ENCODE results near the gene KCNIP4. TPM values are rescaled to one million over a fixed set of nuclear protein-coding genes. Genes with fewer than 3 reads are reported as not detected.

Gene KCNIP4
- total and polyA plus RNA-seq, 2 donors from 2014 or later, result 9.8 to 43.9 TPM

DNA sequence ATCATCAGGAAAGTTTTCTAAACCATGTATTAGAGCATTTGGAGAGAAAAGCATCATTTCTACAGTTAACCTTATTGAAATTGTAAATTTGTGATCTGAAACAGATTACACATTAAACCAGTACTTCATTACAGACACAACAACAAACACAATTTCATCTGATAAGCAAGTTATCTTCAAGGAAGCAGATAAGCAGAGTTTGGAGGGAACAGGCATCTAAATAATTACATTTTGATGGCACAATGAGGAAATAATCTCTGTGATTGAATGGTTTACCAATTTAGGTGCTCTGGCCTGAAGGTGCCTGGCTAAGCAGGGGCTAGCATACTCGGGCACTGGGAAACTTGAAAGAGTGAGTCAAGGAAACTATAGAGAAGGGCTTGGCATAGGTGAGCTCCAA lies 628.5 kb downstream of the KCNIP4 start:
- no peak for DNase-seq
- TF ChIP-seq, protein P1, sequence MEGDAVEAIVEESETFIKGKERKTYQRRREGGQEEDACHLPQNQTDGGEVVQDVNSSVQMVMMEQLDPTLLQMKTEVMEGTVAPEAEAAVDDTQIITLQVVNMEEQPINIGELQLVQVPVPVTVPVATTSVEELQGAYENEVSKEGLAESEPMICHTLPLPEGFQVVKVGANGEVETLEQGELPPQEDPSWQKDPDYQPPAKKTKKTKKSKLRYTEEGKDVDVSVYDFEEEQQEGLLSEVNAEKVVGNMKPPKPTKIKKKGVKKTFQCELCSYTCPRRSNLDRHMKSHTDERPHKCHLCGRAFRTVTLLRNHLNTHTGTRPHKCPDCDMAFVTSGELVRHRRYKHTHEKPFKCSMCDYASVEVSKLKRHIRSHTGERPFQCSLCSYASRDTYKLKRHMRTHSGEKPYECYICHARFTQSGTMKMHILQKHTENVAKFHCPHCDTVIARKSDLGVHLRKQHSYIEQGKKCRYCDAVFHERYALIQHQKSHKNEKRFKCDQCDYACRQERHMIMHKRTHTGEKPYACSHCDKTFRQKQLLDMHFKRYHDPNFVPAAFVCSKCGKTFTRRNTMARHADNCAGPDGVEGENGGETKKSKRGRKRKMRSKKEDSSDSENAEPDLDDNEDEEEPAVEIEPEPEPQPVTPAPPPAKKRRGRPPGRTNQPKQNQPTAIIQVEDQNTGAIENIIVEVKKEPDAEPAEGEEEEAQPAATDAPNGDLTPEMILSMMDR (IDR thresholded peaks at IDR 0.05; ENCODE audit: borderline replicate concordance, extremely low read depth, insufficient read depth), result no peak
- Histone ChIP-seq H3K4me3 (ENCODE audit: low read length in 3 of 3) (no peak overlapping the region), H3K9me3 (ENCODE audit: control insufficient read depth in 2 of 3, insufficient read depth in 1 of 3, low read length in 3 of 3) (peaks cover 0 to 3% (median 0%) of the 10 kb centered on the region in 3 donors), H3K9ac (ENCODE audit: low read length in 3 of 3) (no peak overlapping the region), H3K36me3 (ENCODE audit: control insufficient read depth in 2 of 3, insufficient read depth in 3 of 3, low read length in 3 of 3) (no peaks in the 10 kb centered on the region), H3K4me1 (ENCODE audit: control insufficient read depth in 2 of 3, insufficient read depth in 2 of 3, low read depth in 1 of 3, low read length in 3 of 3) (no peaks in the 10 kb centered on the region), H3K27ac (ENCODE audit: low read depth in 2 of 2, low read length in 2 of 2) (no peak overlapping the region), H3K27me3 (ENCODE audit: control insufficient read depth, insufficient read depth, low read length) (no peaks in the 10 kb centered on the region)
- intact Hi-C loops (cut with DNase I), result no loop called here
- FAIRE-seq, result no peak

DNA sequence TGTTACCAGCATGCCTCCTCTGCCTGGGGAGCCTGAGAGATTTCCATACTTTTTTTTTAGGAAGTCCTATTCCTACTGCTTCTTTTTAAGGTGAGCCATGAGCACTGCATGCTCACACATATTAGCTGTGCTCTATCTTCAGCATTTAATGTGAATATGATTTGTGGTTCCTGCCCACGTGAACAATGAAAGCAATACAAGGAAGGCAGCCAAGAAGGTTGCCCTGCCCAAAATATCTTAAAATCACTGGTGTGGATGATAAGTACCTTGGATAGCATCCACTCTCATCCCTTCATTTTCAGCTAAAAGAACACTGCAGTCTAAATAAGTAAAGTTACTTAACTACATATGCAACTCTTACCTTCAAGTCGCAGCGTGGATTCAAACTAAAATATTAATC lies 640.9 kb downstream of the KCNIP4 start:
- intact Hi-C loops (cut with DNase I), result no loop called here
- no peak for FAIRE-seq
- no peak overlapping the region for H3K9ac ChIP-seq (ENCODE audit: low read length in 3 of 3)

DNA sequence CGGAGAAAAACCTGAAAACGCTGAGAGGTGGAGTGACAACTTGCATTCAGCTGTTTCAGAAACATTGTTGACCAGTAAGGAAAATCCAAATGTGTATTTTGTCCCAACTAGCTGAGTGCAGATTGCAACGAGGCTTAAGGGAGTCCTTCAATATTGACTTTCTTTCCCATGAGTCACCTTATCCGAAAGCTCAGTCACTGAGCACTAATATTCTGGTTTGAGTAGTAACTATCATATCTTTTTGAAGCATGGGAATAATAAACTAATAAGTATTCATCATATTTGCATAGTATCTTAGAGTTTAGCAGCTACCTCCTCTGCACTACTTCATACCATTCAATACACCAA lies 644.1 kb downstream of the KCNIP4 start:
- Histone ChIP-seq H3K36me3 (ENCODE audit: control insufficient read depth in 2 of 3, insufficient read depth in 3 of 3, low read length in 3 of 3) (no peaks in the 10 kb centered on the region), H3K4me1 (ENCODE audit: control insufficient read depth in 2 of 3, insufficient read depth in 2 of 3, low read depth in 1 of 3, low read length in 3 of 3) (no peaks in the 10 kb centered on the region), H3K27me3 (ENCODE audit: control insufficient read depth, insufficient read depth, low read length) (peaks cover 2% of the 10 kb centered on the region), H3K4me3 (ENCODE audit: low read length in 3 of 3) (no peak overlapping the region), H3K9me3 (ENCODE audit: control insufficient read depth in 2 of 3, insufficient read depth in 1 of 3, low read length in 3 of 3) (no peaks in the 10 kb centered on the region), H3K27ac (ENCODE audit: low read depth in 2 of 2, low read length in 2 of 2) (no peak overlapping the region), H3K9ac (ENCODE audit: low read length in 3 of 3) (no peak overlapping the region)
- FAIRE-seq (no peak), DNase-seq (no peak)
- TF ChIP-seq, protein P1 (IDR thresholded peaks at IDR 0.05; ENCODE audit: borderline replicate concordance, extremely low read depth, insufficient read depth), result no peak
- intact Hi-C loops (cut with DNase I), result no loop called here

More for the DNA sequence above, 640.9 kb downstream of the KCNIP4 start:
- no peak overlapping the region for H3K27ac ChIP-seq (ENCODE audit: low read depth in 2 of 2, low read length in 2 of 2)
- no peaks in the 10 kb centered on the region for H3K4me1 ChIP-seq (ENCODE audit: control insufficient read depth in 2 of 3, insufficient read depth in 2 of 3, low read depth in 1 of 3, low read length in 3 of 3)
- no peaks in the 10 kb centered on the region for H3K9me3 ChIP-seq (ENCODE audit: control insufficient read depth in 2 of 3, insufficient read depth in 1 of 3, low read length in 3 of 3)
- H3K36me3 ChIP-seq (ENCODE audit: control insufficient read depth in 2 of 3, insufficient read depth in 3 of 3, low read length in 3 of 3), result no peaks in the 10 kb centered on the region
- H3K4me3 ChIP-seq (ENCODE audit: low read length in 3 of 3), result no peak overlapping the region
- peaks cover 2% of the 10 kb centered on the region for H3K27me3 ChIP-seq (ENCODE audit: control insufficient read depth, insufficient read depth, low read length)
- TF ChIP-seq, protein P1 (IDR thresholded peaks at IDR 0.05; ENCODE audit: borderline replicate concordance, extremely low read depth, insufficient read depth), result no peak
- no peak for DNase-seq

- Histone ChIP-seq H3K4me1 (ENCODE audit: control insufficient read depth in 2 of 3, insufficient read depth in 2 of 3, low read depth in 1 of 3, low read length in 3 of 3) (no peaks in the 10 kb centered on the region), H3K4me3 (ENCODE audit: low read length in 3 of 3) (no peak overlapping the region), H3K9me3 (ENCODE audit: control insufficient read depth in 2 of 3, insufficient read depth in 1 of 3, low read length in 3 of 3) (no peaks in the 10 kb centered on the region), H3K27ac (ENCODE audit: low read depth in 2 of 2, low read length in 2 of 2) (no peak overlapping the region), H3K27me3 (ENCODE audit: control insufficient read depth, insufficient read depth, low read length) (no peaks in the 10 kb centered on the region), H3K9ac (ENCODE audit: low read length in 3 of 3) (no peak overlapping the region), H3K36me3 (ENCODE audit: control insufficient read depth in 2 of 3, insufficient read depth in 3 of 3, low read length in 3 of 3) (no peaks in the 10 kb centered on the region)
- TF ChIP-seq, protein P1 (IDR thresholded peaks at IDR 0.05; ENCODE audit: borderline replicate concordance, extremely low read depth, insufficient read depth), result no peak
- FAIRE-seq, result no peak
- intact Hi-C loops (cut with DNase I), result no loop called here
- peak in 1 of 5 donors; percentile 6 for DNase-seq
These were observed 658.0 kb downstream of the KCNIP4 start for GRCh38 chr4:21290562-21290961.

Measured in kidney (tissue), 14 donors.